ENCODE results near the gene HLA-C.

- TF ChIP-seq CTCF (IDR thresholded peaks at IDR 0.05) (no peak), POLR2A (IDR thresholded peaks at IDR 0.05) (no peak)
These were observed 20.6 kb downstream of the HLA-C start for GRCh38 chr6:31251261-31251660.

Measured in esophagus squamous epithelium (tissue), 4 donors.